ENCODE data around the gene DTX2.
"Not testable (repeated sequence)": the region's sequence is repeated elsewhere in the genome, so short reads cannot be mapped to it uniquely, and the experiment has no call there.

Gene DTX2

GRCh38 chr7:76509931-76510877 lies 48.7 kb downstream of the DTX2 start, which contains the start of gene UPK3B:
Gene UPK3B (plus strand): TSS chr7:76510552. CDS start chr7:76510653, 101 bp downstream.
- FAIRE-seq: no peak
- DNase-seq (ENCODE audit: extremely low spot score, insufficient read length, low read depth): no peak

- not testable (repeated sequence) for DNase-seq (ENCODE audit: extremely low spot score, insufficient read length, low read depth); FAIRE-seq
Measured at GRCh38 chr7:76511200-76511910, 49.8 kb downstream of the DTX2 start.

- DNase-seq (ENCODE audit: extremely low spot score, insufficient read length, low read depth); FAIRE-seq: not testable (repeated sequence)
Measured at GRCh38 chr7:76511911-76512885, 50.7 kb downstream of the DTX2 start.

- no peak for DNase-seq (ENCODE audit: extremely low spot score, insufficient read length, low read depth)
- FAIRE-seq: no peak
Measured at GRCh38 chr7:76512941-76513816, 51.7 kb downstream of the DTX2 start.

GRCh38 chr7:76513817-76514799 lies 52.6 kb downstream of the DTX2 start:
- DNase-seq (ENCODE audit: extremely low spot score, insufficient read length, low read depth) (no peak), FAIRE-seq (no peak)

GRCh38 chr7:76514926-76515771 lies 53.6 kb downstream of the DTX2 start:
- DNase-seq (ENCODE audit: extremely low spot score, insufficient read length, low read depth) (no peak), FAIRE-seq (no peak)

GRCh38 chr7:76515999-76516443 lies 54.5 kb downstream of the DTX2 start:
- FAIRE-seq: no peak
- no peak for DNase-seq (ENCODE audit: extremely low spot score, insufficient read length, low read depth)

GRCh38 chr7:76516932-76517331 lies 55.4 kb downstream of the DTX2 start:
- FAIRE-seq; DNase-seq (ENCODE audit: extremely low spot score, insufficient read length, low read depth): not testable (repeated sequence)

- DNase-seq (ENCODE audit: extremely low spot score, insufficient read length, low read depth); FAIRE-seq: not testable (repeated sequence)
Measured at GRCh38 chr7:76526183-76526582, 64.7 kb downstream of the DTX2 start.

GRCh38 chr7:76531643-76532042 lies 70.1 kb downstream of the DTX2 start:
- DNase-seq (ENCODE audit: extremely low spot score, insufficient read length, low read depth); FAIRE-seq: not testable (repeated sequence)

- FAIRE-seq; DNase-seq (ENCODE audit: extremely low spot score, insufficient read length, low read depth): not testable (repeated sequence)
Measured at GRCh38 chr7:76543197-76543596, 81.7 kb downstream of the DTX2 start, which contains the start of gene SPDYE16. Gene SPDYE16 (minus strand): TSS chr7:76543297. CDS start chr7:76541459, 1,838 bp downstream.

GRCh38 chr7:76549025-76549854 lies 87.7 kb downstream of the DTX2 start:
- not testable (repeated sequence) for FAIRE-seq
- DNase-seq (ENCODE audit: extremely low spot score, insufficient read length, low read depth): peak; percentile 32

GRCh38 chr7:76549855-76550248 lies 88.3 kb downstream of the DTX2 start:
- not testable (repeated sequence) for FAIRE-seq; DNase-seq (ENCODE audit: extremely low spot score, insufficient read length, low read depth)

GRCh38 chr7:76551992-76552391 lies 90.5 kb downstream of the DTX2 start:
- FAIRE-seq; DNase-seq (ENCODE audit: extremely low spot score, insufficient read length, low read depth): not testable (repeated sequence)

Measured in GM18507 (cell line).